AG04449 (cell line): ENCODE results near the gene PPP1R13B.

Experiments
- CTCF ChIA-PET: fragments of 350-600 bp; formaldehyde crosslinking; extraction: SDS; loops from one replicate; lab custom pipeline; 2021; ENCODE audit warnings: antibody characterized with exemption; lab: Yijun Ruan, JAX
- POLR2A ChIA-PET: fragments of 400-600, 350-600 bp; formaldehyde crosslinking; extraction: SDS; loops from one replicate; lab custom pipeline; 2020; ENCODE audit warnings: antibody characterized with exemption, inconsistent platforms; lab: Yijun Ruan, JAX
- DNase-seq: peaks from one replicate; pipeline ENCODE4 v3.0.0-alpha.2; 2010; ENCODE audit warnings: low read depth, low spot score
- H3K4me3 ChIP-seq: 2 replicates; pipeline ENCODE4 v1.5.1; 2011; ENCODE audit warnings: low read depth, mild to moderate bottlenecking, control low read depth, low read length
- TF ChIP-seq, protein P1 (sequence below): IDR thresholded peaks from one replicate; pipeline ENCODE4 v1.5.1; 2011; ENCODE audit warnings: mild to moderate bottlenecking, moderate library complexity, low read length, control low read depth, inconsistent platforms; ENCODE audit not compliant: insufficient read depth; ENCODE audit errors: missing control alignments

The PPP1R13B gene

DNA sequence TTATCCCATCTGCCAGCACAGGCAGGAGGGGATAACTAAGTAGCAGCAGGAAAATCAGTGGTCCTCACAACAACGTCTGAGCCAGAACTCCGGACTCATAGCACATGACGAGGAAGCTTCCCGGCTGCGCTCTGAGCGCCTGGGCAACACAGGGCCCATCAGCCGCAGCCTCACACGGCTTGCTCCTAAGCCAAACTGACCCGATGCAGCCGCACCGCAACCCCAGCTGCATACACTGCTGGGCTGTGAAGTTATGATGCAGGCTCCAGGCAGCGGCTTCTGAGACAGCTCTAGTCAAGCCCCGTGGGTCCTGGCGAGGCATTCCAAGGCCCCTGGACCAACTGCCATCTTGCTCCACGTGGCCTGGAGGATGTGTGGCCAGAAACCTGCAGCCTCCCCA, 103.7 kb downstream of the PPP1R13B start:
- ChIA-PET CTCF (interaction anchor here (1.7 kb wide), 1 partner anchor 19 kb away, joined by 4 read pairs; no protein-coding TSS in a partner anchor), POLR2A (no interaction called here)
- no peak overlapping the region for H3K4me3 ChIP-seq
- no peak for DNase-seq
- TF ChIP-seq, protein P1, sequence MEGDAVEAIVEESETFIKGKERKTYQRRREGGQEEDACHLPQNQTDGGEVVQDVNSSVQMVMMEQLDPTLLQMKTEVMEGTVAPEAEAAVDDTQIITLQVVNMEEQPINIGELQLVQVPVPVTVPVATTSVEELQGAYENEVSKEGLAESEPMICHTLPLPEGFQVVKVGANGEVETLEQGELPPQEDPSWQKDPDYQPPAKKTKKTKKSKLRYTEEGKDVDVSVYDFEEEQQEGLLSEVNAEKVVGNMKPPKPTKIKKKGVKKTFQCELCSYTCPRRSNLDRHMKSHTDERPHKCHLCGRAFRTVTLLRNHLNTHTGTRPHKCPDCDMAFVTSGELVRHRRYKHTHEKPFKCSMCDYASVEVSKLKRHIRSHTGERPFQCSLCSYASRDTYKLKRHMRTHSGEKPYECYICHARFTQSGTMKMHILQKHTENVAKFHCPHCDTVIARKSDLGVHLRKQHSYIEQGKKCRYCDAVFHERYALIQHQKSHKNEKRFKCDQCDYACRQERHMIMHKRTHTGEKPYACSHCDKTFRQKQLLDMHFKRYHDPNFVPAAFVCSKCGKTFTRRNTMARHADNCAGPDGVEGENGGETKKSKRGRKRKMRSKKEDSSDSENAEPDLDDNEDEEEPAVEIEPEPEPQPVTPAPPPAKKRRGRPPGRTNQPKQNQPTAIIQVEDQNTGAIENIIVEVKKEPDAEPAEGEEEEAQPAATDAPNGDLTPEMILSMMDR = no peak

GRCh38 chr14:103742499-103743255, 104.7 kb downstream of the PPP1R13B start:
- no peak overlapping the region for H3K4me3 ChIP-seq
- TF ChIP-seq, protein P1 = no peak
- DNase-seq = no peak
- ChIA-PET POLR2A (no interaction called here), CTCF (interaction anchor here (0.9 to 2.1 kb wide), 4 partner anchors 8 to 129 kb away, joined by 3 to 5 read pairs (median 4); no protein-coding TSS in a partner anchor)

DNA sequence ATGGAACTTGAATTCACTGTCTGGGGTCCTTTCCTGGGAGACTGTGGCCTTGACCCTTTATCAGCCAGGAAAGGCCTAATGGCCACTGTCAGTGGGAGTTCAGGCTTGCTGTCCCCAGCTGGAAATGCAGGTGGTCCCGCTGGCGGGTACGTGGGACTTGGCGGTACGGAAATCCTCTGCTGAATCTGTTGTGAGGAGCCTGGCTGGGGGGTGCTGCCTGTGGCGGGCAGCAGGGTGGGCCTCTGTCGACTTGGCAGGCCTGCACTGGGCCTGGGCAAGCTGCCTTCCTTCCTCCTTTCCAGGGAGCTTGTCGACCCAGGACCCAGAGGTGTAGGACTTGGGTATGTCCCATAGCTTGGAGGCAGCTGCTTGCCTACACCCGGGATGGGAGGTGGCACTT, 105.5 kb downstream of the PPP1R13B start:
- no peak overlapping the region for H3K4me3 ChIP-seq
- DNase-seq = no peak
- TF ChIP-seq, protein P1 = no peak
- POLR2A ChIA-PET = no interaction called here
- CTCF ChIA-PET = interaction anchor here (0.9 to 2.1 kb wide), 2 partner anchors 16 to 128 kb away, joined by 3 to 5 read pairs; no protein-coding TSS in a partner anchor

DNA sequence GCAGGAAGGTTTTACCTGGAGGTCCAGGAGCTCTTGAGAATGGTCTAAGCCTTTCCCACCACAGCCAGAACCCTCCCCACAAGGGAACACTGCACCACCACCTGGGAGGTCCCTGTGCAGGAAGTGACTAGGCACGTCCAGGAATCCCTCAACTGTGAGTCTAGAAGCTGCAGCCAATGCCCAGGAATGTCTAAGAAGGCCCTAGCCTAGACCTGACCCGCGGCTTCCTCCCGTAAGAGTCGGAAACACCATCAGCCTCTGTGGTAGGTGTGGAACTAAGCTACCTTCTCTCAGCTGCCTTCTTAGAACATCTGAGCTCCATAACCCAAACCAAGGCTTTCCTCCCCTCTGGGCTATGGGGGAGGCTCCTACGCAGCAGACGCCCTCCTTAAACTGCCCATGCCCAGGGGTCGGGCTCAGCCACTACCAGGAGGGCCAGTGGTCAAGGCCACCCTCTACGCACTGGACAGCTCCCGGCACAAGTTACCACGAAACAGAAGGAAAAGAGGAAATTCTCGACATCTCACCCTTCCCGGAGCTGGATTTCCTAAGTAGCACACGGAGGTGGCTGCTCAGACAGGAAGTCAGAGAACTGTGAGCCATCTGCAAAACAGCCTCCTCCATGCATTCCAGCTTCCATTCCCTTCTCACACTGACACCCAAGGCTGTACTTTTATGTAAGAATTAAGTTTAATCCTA, 106.2 kb downstream of the PPP1R13B start:
- TF ChIP-seq, protein P1 = no peak
- ChIA-PET POLR2A (interaction anchor here (0.8 kb wide), 1 partner anchor 25 kb away, joined by 3 read pairs; the partner anchor contains the start of genes XRCC3 and ZFYVE21), CTCF (interaction anchor here (1.0 to 2.1 kb wide), 4 partner anchors 8 to 127 kb away, joined by 3 to 5 read pairs (median 4); no protein-coding TSS in a partner anchor)
- DNase-seq = no peak
- H3K4me3 ChIP-seq = no peak overlapping the region

DNA sequence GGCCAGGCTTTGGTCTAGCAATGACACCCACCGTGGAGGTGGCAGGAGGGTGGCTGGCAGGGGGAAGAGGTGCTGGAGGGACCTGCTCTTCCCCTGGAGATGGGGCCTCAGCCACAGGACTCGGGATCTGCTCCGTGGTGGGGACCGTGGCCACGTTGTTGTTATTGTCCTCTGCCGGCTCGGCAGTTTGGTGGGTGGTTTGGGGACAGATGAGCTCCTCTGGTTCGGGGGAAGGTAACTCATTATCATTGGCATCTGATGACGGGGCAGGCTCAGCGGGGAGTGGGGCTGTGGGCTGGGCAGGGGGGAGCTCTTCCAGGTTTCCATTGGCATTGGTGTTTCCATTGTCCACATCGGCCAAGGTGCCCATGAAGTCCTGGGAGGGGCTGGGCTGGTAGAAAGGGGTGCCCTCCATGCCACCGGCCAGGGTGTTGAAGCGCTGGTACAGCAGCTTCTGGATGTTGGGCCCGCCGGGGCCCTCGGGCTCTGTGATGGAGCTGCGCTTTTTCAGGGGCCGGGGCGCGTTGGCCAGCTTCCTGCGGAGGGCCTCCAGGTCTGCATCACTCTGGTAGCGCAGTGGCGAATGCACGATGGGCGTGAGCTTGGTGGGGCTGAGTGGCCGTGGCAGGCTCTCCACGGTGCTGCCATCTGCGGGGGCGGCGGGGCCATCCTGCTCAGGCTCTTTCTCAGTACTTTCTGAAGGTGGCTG, 107.4 kb downstream of the PPP1R13B start:
- CTCF ChIA-PET = no interaction called here
- no peak for DNase-seq
- POLR2A ChIA-PET = no interaction called here
- no peak overlapping the region for H3K4me3 ChIP-seq
- TF ChIP-seq, protein P1 = no peak
